OCI-LY3 (cell line): ENCODE measurements around the gene KDM5A.

Experiments
- EZH2phosphoT487 ChIP-seq: fragments of 200-600 bp; shearing (Covaris generic); IDR thresholded peaks from 2 replicates; pipeline ENCODE4 v1.6.1; 2018; ENCODE audit warnings: antibody characterized with exemption, mixed run types, low read depth
- TF ChIP-seq, protein P1 (sequence below): fragments of 200-600, 300-600 bp; sonication (generic); IDR thresholded peaks from 2 replicates; pipeline ENCODE4 v1.5.1; 2014; ENCODE audit warnings: antibody characterized with exemption, low read length, low read depth

DNA sequence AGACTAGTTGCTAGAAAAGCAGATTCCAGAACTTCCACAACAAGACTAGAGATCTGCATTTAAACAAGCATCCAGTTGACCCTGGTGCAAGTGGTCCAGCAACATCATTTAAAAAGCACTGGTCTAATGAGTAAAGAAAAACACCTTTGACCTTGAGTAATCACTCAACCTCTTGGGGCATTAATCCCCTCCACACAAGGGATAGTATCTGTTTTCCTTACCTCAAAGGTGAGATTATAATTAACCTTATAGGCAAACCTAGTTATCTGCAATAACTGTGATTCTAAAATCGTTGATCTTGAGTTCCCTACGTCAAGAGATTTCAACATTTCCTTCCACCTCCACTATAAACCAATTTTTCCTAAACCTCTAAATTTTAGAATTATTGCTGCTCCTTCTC, 1.1 kb downstream of the KDM5A start:
- TF ChIP-seq, protein P1, sequence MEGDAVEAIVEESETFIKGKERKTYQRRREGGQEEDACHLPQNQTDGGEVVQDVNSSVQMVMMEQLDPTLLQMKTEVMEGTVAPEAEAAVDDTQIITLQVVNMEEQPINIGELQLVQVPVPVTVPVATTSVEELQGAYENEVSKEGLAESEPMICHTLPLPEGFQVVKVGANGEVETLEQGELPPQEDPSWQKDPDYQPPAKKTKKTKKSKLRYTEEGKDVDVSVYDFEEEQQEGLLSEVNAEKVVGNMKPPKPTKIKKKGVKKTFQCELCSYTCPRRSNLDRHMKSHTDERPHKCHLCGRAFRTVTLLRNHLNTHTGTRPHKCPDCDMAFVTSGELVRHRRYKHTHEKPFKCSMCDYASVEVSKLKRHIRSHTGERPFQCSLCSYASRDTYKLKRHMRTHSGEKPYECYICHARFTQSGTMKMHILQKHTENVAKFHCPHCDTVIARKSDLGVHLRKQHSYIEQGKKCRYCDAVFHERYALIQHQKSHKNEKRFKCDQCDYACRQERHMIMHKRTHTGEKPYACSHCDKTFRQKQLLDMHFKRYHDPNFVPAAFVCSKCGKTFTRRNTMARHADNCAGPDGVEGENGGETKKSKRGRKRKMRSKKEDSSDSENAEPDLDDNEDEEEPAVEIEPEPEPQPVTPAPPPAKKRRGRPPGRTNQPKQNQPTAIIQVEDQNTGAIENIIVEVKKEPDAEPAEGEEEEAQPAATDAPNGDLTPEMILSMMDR = no peak
- no peak for TF ChIP-seq EZH2phosphoT487
